ENCODE measurements around the gene NSMCE1. TPM values are rescaled to one million over a fixed set of nuclear protein-coding genes. Genes with fewer than 3 reads are reported as not detected.

NSMCE1 gene, protein sequence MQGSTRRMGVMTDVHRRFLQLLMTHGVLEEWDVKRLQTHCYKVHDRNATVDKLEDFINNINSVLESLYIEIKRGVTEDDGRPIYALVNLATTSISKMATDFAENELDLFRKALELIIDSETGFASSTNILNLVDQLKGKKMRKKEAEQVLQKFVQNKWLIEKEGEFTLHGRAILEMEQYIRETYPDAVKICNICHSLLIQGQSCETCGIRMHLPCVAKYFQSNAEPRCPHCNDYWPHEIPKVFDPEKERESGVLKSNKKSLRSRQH
- total RNA-seq (10 to 100 TPM; 53.5 to 83.2 (median 73.9) TPM), total RNA-seq (30.6 to 73.5 (median 41.7) reads per million in 29 experiments)
- total RNA-seq (2013), result 59.6 TPM

- no peaks in the 10 kb centered on the region for H3K27me3 ChIP-seq (replicated peaks in 1 of 2; ENCODE audit: control insufficient read depth in 2 of 2, extremely low read depth in 1 of 2, insufficient read depth in 2 of 2, low read length in 1 of 2)
- DNase-seq (peak; percentile 88 to 98 (median 95)), ATAC-seq (replicated peaks in 1 of 4) (peak; percentile 98 to 100 (median 99))
- Mint-ChIP-seq H3K27ac (peak within 1 kb of the TSS; percentile 96 to 97), H3K4me1 (peaks cover 62 to 77% (median 69%) of the 10 kb centered on the region in 3 donors), H3K27me3 (peaks cover 0 to 2% of the 10 kb centered on the region in 2 donors), H3K36me3 (peaks cover 6% of the 10 kb centered on the region), H3K4me3 (peak within 1 kb of the TSS; percentile 96 to 97 (median 96)), H3K9me3 (no peaks in the 10 kb centered on the region)
- peaks cover 12 to 34% of the 10 kb centered on the region in 2 experiments for H3K4me1 ChIP-seq (ENCODE audit: control insufficient read depth in 1 of 2, extremely low read depth in 1 of 2, insufficient read depth in 2 of 2, low read length in 2 of 2)
- H3K36me3 ChIP-seq (ENCODE audit: control insufficient read depth in 2 of 2, extremely low read depth in 1 of 2, insufficient read depth in 1 of 2, low read length in 1 of 2), result no peaks in the 10 kb centered on the region
- under 1% methylated on average over 42 of the region's 58 CpGs for WGBS (ENCODE audit: insufficient coverage)
- ChIA-PET POLR2A (interaction anchor here in 1 of 2 donors (0.7 kb wide), 2 partner anchors 87 to 163 kb away, joined by 3 read pairs; no protein-coding TSS in a partner anchor), CTCF (interaction anchor here in 1 of 2 donors (0.6 to 1.3 kb wide), 7 partner anchors 32 to 248 kb away, joined by 3 to 5 read pairs (median 3); no protein-coding TSS in a partner anchor)
- H3K4me3 ChIP-seq (ENCODE audit: control insufficient read depth in 1 of 2, extremely low read depth in 1 of 2, low read length in 1 of 2), result peak within 1 kb of the TSS; percentile 83 to 93
- no peaks in the 10 kb centered on the region for H3K9me3 ChIP-seq
- H3K27ac ChIP-seq (ENCODE audit: low read length), result peak within 1 kb of the TSS; percentile 95
Measured at GRCh38 chr16:27268376-27269299, at the start of gene NSMCE1. NSMCE1 (minus strand) TSS chr16:27268772; CDS start chr16:27257570, 11,202 bp downstream.

- Mint-ChIP-seq H3K4me3 (peak overlapping the region; percentile 85 to 100 (median 94)), H3K4me1 (peaks cover 82 to 86% (median 83%) of the 10 kb centered on the region in 3 donors), H3K27ac (peak overlapping the region; percentile 94 to 99), H3K9me3 (no peaks in the 10 kb centered on the region), H3K27me3 (no peaks in the 10 kb centered on the region), H3K36me3 (peaks cover 21% of the 10 kb centered on the region)
- Histone ChIP-seq H3K27me3 (replicated peaks in 1 of 2; ENCODE audit: control insufficient read depth in 2 of 2, extremely low read depth in 1 of 2, insufficient read depth in 2 of 2, low read length in 1 of 2) (no peaks in the 10 kb centered on the region), H3K36me3 (ENCODE audit: control insufficient read depth in 2 of 2, extremely low read depth in 1 of 2, insufficient read depth in 1 of 2, low read length in 1 of 2) (peaks cover 3 to 4% of the 10 kb centered on the region in 2 donors), H3K4me3 (ENCODE audit: control insufficient read depth in 1 of 2, extremely low read depth in 1 of 2, low read length in 1 of 2) (peak overlapping the region; percentile 18 to 42), H3K9me3 (no peaks in the 10 kb centered on the region), H3K4me1 (ENCODE audit: control insufficient read depth in 1 of 2, extremely low read depth in 1 of 2, insufficient read depth in 2 of 2, low read length in 2 of 2) (peaks cover 32 to 84% of the 10 kb centered on the region in 2 experiments), H3K27ac (ENCODE audit: low read length) (peak overlapping the region; percentile 94)
- POLR2A ChIA-PET, result interaction anchor here (0.5 to 2.1 kb wide), 8 partner anchors 50 to 122 kb away, joined by 3 to 7 read pairs (median 4); no protein-coding TSS in a partner anchor
- CTCF ChIA-PET, result interaction anchor here in 1 of 2 donors (0.9 to 4.4 kb wide), 3 partner anchors 83 to 139 kb away, joined by 3 to 27 read pairs (median 5); no protein-coding TSS in a partner anchor
- WGBS (ENCODE audit: insufficient coverage), result 16% methylated on average over 5 of the region's 10 CpGs
- ATAC-seq (replicated peaks in 1 of 4) (peak in 1 of 4 experiments; percentile 19), DNase-seq (peak in 8 of 35 experiments; percentile 5 to 56 (median 18))
Measured at GRCh38 chr16:27317738-27318391, 49.3 kb upstream of the NSMCE1 start.

DNA sequence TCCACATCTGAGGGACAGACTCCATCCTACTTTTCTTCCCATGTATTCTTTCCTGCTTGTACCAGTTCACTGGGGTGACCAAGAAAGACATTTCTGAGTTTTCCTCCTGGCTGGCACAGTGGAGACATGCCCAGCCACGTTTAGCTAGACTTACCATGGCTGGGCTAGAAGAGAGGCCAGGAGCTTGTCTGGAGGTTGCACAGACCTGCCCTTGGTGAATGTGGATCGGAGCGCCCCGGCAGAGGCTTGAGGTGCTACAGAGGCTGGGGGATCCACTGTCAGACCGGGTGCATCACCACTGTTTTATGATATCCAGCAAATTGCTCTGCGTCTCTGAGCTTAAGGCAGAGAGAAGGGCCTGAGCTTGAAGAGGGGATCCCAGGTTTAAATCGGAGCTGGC, 48.7 kb upstream of the NSMCE1 start:
- H3K27ac Mint-ChIP-seq, result peak overlapping the region; percentile 94 to 99
- WGBS (ENCODE audit: insufficient coverage), result 60% methylated on average over 7 of the region's 7 CpGs

DNA sequence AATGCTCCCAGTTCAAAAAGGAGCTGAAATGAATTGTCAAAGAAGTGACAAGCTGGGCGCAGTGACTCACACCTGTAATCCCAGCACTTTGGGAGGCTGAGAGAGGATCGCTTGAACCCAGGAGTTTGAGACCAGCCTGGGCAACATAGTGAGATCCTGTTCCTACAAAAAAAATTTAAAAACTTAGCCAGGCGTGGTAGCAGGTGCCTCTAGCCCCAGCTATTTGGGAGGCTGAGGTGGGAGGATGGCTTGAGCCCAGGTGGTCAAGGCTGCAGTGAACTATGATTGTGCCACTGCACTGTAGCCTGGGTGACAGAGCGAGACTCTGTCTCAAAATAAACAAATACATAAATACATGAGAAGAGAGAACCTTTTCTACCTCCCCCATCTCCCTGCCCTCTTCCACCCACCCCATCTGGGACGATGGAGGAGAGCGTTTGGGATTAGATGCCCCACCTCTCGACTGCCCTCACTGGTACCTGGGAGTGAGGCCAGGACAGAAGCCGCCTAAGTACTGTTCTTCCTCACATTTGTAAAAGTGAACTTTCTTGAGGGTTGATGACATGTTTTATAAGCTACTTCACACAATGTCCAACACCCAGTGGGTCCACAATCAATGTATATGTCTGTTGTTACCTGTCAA, 47.6 kb upstream of the NSMCE1 start:
- ATAC-seq (replicated peaks in 1 of 4) (no peak), DNase-seq (peak in 2 of 35 experiments; percentile 19 to 22)
- WGBS (ENCODE audit: insufficient coverage), result no CpG with 5 or more reads among the region's 8 CpGs
- H3K4me1 ChIP-seq (ENCODE audit: control insufficient read depth in 1 of 2, extremely low read depth in 1 of 2, insufficient read depth in 2 of 2, low read length in 2 of 2), result peaks cover 27 to 81% of the 10 kb centered on the region in 2 experiments
- ChIA-PET CTCF (interaction anchor here (1.2 to 4.4 kb wide), 3 partner anchors 81 to 144 kb away, joined by 5 to 27 read pairs (median 7); no protein-coding TSS in a partner anchor), POLR2A (interaction anchor here (0.7 to 2.1 kb wide), 2 partner anchors 51 to 52 kb away, joined by 5 to 6 read pairs; no protein-coding TSS in a partner anchor)
- Mint-ChIP-seq H3K27ac (peak overlapping the region; percentile 94 to 99), H3K36me3 (peaks cover 17% of the 10 kb centered on the region), H3K9me3 (no peaks in the 10 kb centered on the region), H3K4me3 (peak overlapping the region; percentile 85 to 100 (median 94)), H3K4me1 (peaks cover 69 to 75% (median 69%) of the 10 kb centered on the region in 3 donors), H3K27me3 (no peaks in the 10 kb centered on the region)
- peaks cover 3 to 4% of the 10 kb centered on the region in 2 donors for H3K36me3 ChIP-seq (ENCODE audit: control insufficient read depth in 2 of 2, extremely low read depth in 1 of 2, insufficient read depth in 1 of 2, low read length in 1 of 2)
- peak overlapping the region; percentile 94 for H3K27ac ChIP-seq (ENCODE audit: low read length)
- H3K4me3 ChIP-seq (ENCODE audit: control insufficient read depth in 1 of 2, extremely low read depth in 1 of 2, low read length in 1 of 2), result peak overlapping the region; percentile 86 to 87
- peaks cover 0 to 3% of the 10 kb centered on the region in 2 experiments for H3K27me3 ChIP-seq (replicated peaks in 1 of 2; ENCODE audit: control insufficient read depth in 2 of 2, extremely low read depth in 1 of 2, insufficient read depth in 2 of 2, low read length in 1 of 2)
- H3K9me3 ChIP-seq, result no peaks in the 10 kb centered on the region

More for the DNA sequence above, 48.7 kb upstream of the NSMCE1 start:
- H3K27me3 ChIP-seq (replicated peaks in 1 of 2; ENCODE audit: control insufficient read depth in 2 of 2, extremely low read depth in 1 of 2, insufficient read depth in 2 of 2, low read length in 1 of 2), result peaks cover 0 to 3% of the 10 kb centered on the region in 2 experiments
- H3K9me3 Mint-ChIP-seq, result no peaks in the 10 kb centered on the region
- H3K36me3 Mint-ChIP-seq, result peaks cover 21% of the 10 kb centered on the region
- peak overlapping the region; percentile 94 for H3K27ac ChIP-seq (ENCODE audit: low read length)
- no peak for ATAC-seq (replicated peaks in 1 of 4)
- H3K4me3 ChIP-seq (ENCODE audit: control insufficient read depth in 1 of 2, extremely low read depth in 1 of 2, low read length in 1 of 2), result peak overlapping the region; percentile 18 to 19
- peak in 1 of 35 experiments; percentile 23 for DNase-seq
- ChIA-PET POLR2A (interaction anchor here (0.5 to 2.1 kb wide), 7 partner anchors 39 to 122 kb away, joined by 3 to 7 read pairs (median 4); no protein-coding TSS in a partner anchor), CTCF (interaction anchor here (0.6 to 4.4 kb wide), 8 partner anchors 14 to 270 kb away, joined by 3 to 27 read pairs (median 4); no protein-coding TSS in a partner anchor)
- H3K4me1 Mint-ChIP-seq, result peaks cover 80 to 84% (median 81%) of the 10 kb centered on the region in 3 donors
- H3K4me3 Mint-ChIP-seq, result peak overlapping the region; percentile 85 to 100 (median 94)
- H3K9me3 ChIP-seq, result no peaks in the 10 kb centered on the region
- no peaks in the 10 kb centered on the region for H3K27me3 Mint-ChIP-seq
- peaks cover 27 to 84% of the 10 kb centered on the region in 2 experiments for H3K4me1 ChIP-seq (ENCODE audit: control insufficient read depth in 1 of 2, extremely low read depth in 1 of 2, insufficient read depth in 2 of 2, low read length in 2 of 2)
- peaks cover 3 to 4% of the 10 kb centered on the region in 2 donors for H3K36me3 ChIP-seq (ENCODE audit: control insufficient read depth in 2 of 2, extremely low read depth in 1 of 2, insufficient read depth in 1 of 2, low read length in 1 of 2)

DNA sequence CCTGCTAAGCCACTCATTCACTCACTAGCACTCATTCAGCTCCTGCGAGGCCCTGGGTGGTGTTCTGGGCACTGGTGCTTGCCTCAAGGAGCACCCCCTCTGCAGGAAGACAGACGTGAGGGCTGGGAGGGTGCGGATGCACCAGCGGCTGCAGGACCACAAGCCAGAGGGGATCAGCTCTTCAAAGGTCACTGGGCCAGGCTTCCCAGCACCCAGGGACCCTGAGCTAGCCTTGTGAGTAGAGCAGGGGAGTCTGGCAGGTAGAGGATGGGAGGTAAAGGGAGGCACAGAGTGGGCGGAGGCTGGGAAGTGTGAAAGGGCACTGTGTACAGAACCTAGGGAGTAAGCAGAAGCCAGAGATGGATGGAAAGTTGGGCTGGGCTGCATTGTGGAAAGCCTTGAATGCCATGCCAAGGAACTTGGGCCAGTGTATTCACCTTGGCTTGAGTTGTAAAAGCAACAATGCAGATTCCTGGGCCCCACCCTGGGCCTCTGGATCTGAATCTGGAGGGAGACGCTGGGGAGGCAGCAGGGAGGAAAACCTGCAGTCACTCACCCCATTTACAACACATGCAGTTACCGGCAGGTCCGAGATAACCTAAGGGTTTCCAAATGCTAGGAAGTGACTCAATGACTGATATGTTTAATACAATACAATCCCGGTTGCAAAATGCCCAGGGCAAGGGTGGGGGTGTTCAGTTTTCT, 46.9 kb upstream of the NSMCE1 start:
- ATAC-seq (replicated peaks in 1 of 4), result peak; percentile 34 to 43 (median 37)
- no peaks in the 10 kb centered on the region for H3K27me3 Mint-ChIP-seq
- H3K9me3 ChIP-seq, result no peaks in the 10 kb centered on the region
- H3K36me3 Mint-ChIP-seq, result peaks cover 17% of the 10 kb centered on the region
- 22% methylated on average over 4 of the region's 9 CpGs for WGBS (ENCODE audit: insufficient coverage)
- peak overlapping the region; percentile 86 to 87 for H3K4me3 ChIP-seq (ENCODE audit: control insufficient read depth in 1 of 2, extremely low read depth in 1 of 2, low read length in 1 of 2)
- H3K27me3 ChIP-seq (replicated peaks in 1 of 2; ENCODE audit: control insufficient read depth in 2 of 2, extremely low read depth in 1 of 2, insufficient read depth in 2 of 2, low read length in 1 of 2), result peaks cover 0 to 3% of the 10 kb centered on the region in 2 experiments
- peak overlapping the region; percentile 94 for H3K27ac ChIP-seq (ENCODE audit: low read length)
- no peaks in the 10 kb centered on the region for H3K9me3 Mint-ChIP-seq
- peaks cover 3 to 4% of the 10 kb centered on the region in 2 donors for H3K36me3 ChIP-seq (ENCODE audit: control insufficient read depth in 2 of 2, extremely low read depth in 1 of 2, insufficient read depth in 1 of 2, low read length in 1 of 2)
- peak; percentile 22 to 65 (median 44) for DNase-seq
- peak overlapping the region; percentile 85 to 100 (median 94) for H3K4me3 Mint-ChIP-seq
- CTCF ChIA-PET, result interaction anchor here (1.2 to 1.7 kb wide), 2 partner anchors 136 to 143 kb away, joined by 5 to 7 read pairs; no protein-coding TSS in a partner anchor
- H3K4me1 ChIP-seq (ENCODE audit: control insufficient read depth in 1 of 2, extremely low read depth in 1 of 2, insufficient read depth in 2 of 2, low read length in 2 of 2), result peaks cover 27 to 75% of the 10 kb centered on the region in 2 experiments
- H3K4me1 Mint-ChIP-seq, result peaks cover 64 to 70% (median 65%) of the 10 kb centered on the region in 3 donors
- POLR2A ChIA-PET, result interaction anchor here (0.6 kb wide), 3 partner anchors 10 to 112 kb away, joined by 3 read pairs; no protein-coding TSS in a partner anchor
- H3K27ac Mint-ChIP-seq, result peak overlapping the region; percentile 94 to 99
